ENCODE data around the gene EDC4.
"Not testable (repeated sequence)": the region's sequence is repeated elsewhere in the genome, so short reads cannot be mapped to it uniquely, and the experiment has no call there.

EDC4 gene, protein sequence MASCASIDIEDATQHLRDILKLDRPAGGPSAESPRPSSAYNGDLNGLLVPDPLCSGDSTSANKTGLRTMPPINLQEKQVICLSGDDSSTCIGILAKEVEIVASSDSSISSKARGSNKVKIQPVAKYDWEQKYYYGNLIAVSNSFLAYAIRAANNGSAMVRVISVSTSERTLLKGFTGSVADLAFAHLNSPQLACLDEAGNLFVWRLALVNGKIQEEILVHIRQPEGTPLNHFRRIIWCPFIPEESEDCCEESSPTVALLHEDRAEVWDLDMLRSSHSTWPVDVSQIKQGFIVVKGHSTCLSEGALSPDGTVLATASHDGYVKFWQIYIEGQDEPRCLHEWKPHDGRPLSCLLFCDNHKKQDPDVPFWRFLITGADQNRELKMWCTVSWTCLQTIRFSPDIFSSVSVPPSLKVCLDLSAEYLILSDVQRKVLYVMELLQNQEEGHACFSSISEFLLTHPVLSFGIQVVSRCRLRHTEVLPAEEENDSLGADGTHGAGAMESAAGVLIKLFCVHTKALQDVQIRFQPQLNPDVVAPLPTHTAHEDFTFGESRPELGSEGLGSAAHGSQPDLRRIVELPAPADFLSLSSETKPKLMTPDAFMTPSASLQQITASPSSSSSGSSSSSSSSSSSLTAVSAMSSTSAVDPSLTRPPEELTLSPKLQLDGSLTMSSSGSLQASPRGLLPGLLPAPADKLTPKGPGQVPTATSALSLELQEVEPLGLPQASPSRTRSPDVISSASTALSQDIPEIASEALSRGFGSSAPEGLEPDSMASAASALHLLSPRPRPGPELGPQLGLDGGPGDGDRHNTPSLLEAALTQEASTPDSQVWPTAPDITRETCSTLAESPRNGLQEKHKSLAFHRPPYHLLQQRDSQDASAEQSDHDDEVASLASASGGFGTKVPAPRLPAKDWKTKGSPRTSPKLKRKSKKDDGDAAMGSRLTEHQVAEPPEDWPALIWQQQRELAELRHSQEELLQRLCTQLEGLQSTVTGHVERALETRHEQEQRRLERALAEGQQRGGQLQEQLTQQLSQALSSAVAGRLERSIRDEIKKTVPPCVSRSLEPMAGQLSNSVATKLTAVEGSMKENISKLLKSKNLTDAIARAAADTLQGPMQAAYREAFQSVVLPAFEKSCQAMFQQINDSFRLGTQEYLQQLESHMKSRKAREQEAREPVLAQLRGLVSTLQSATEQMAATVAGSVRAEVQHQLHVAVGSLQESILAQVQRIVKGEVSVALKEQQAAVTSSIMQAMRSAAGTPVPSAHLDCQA (N-terminal part only)

DNA sequence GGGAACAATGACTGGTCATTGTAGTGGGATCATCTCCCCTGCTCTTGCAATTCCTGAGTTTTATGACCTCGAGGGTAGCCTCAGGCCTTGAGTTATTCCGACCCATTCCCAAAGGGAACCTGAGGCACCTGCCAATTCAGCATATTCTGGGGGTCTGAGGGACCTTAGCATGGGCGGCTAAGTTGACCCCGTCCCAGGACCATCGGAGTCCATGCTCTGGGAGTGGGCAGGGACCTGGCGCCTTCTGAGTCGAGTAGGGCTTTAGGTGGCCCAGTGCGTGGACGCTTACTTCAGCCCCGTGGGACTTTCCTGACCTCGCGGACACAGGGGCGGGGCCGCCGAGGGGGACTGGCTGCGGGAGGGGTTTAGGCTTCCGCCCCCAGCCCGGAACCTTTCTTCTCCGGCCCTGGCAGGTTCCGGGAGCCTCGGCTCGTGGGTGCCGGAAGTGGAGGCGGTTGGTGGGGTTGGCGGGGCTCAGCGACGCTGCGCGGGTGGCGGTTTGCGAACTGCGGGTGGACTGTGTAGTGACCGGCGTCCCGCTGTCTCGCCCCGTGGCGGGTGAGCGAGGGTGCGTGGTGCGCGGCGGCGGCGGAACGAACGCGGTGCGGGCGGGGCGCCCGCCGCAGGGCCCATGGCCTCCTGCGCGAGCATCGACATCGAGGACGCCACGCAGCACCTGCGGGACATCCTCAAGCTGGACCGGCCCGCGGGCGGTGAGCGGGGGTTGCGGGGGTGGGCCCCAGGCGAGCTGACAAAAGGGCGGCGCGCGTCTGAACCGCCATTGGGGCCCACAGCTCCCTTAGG lies at the start of gene EDC4:
TSS of gene EDC4 (plus strand) at position 422 of the 804 bp plus-strand sequence. CDS start at position 632, 210 bp downstream.
- no peak for FAIRE-seq

DNA sequence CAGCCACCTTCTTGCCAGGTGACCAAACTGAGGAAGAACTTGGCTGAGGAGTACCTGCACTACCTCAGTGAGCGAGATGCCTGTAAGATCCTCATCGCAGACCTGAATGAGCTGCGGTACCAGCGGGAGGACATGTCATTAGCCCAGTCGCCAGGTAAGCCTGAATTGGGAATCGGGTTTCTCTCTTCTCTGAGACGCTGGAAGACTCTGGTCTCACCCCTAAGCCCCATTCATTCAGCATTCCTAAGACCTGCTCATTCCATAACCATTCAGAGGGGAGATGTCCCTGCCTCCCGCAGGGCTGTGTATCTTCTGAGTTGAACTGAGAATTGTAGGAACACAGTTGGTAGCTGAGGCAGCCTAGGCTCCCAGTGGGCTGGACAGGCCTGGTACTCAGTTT lies 47.7 kb upstream of the EDC4 start:
- no peak for FAIRE-seq

DNA sequence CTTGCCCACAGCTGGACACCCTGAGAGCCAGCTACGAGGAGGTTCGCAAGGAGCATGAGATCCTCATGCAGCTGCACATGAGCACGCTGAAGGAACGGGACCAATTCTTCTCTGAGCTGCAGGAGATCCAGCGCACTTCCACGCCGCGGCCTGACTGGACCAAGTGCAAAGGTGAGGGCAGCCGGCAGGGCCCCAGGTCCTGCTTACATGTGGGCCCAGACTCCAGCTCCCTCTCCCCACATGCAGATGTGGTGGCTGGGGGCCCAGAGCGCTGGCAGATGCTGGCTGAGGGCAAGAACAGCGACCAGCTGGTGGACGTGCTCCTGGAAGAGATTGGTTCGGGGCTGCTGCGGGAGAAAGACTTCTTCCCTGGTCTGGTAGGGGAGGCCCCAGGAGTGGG lies 46.9 kb upstream of the EDC4 start:
- FAIRE-seq, result no peak

DNA sequence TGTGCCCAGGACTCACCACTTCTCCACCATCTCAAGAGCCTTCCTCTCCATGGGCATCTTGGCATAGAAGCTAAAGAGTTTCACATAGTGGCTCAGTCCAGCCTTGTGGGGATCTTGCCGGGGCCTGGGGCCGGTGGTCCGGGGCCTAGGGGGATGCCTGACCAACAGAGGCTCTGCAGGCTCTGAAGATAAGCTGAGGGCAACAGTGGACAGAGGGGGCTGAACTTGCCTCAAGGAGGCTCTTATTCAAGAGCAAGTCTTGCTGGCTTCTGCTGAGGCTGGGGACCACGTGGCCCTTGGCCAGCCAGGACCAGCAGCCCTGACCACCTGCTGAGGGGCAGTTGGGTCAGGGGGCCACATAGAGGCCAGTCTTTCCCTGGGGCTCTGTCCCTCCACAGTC lies 44.2 kb upstream of the EDC4 start:
- FAIRE-seq, result no peak

DNA sequence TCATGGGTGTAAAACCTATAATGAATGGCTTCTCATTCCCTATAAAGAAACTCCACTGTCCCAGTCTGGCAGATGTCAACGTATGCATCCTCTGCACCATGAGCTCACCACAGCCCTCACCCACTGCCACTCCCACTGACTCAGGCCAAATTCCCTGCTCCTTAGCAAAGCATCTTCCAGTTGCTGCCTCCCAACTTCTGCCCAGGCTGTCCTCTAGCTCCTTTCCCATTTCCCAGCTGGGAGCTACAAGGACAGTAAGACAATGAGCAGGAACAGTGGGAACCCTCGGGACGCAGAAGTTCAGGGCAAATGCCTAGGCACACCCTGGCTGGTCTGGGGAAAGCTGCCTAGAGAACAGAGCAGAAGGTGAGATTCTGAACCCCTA lies 39.8 kb upstream of the EDC4 start:
- FAIRE-seq, result no peak

DNA sequence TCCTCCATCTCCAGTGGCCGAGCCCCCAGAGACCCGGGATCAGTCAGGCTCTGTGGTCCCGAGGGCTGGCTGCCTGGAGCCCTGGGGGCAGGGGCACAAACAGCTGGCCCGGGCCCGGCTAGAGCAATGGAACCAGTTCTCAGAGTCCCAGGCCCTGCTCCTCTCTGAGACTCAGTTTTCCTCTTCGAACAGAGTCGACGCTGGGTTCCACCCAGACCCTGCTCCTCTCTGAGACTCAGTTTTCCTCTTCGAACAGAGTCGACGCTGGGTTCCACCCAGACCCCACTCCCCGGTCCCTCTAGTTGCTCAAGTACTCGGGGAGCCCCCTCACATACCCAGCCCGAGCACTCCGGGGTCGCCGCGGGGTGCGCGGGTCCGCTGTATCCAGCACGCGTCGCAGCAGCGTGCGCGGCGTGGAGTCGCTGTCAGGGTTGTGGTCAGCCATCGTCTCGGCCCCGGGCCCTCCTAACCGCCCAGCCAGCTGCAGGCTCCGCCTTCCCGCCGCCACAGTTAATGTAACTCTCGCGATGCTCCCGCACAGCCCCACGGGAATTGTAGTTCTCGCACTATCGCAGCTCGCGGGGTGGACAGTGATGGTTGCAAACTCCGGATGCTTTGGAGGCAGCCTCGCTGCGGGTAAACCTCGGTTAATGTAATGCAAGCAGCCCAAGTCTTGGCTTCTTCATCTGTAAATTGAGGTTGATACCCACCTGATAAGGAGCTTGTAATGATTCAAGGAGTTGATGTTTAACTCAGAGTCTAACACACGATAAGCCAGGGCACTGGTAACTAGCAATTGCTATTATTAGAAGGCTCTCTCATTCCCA lies 39.2 kb upstream of the EDC4 start:
- no peak for FAIRE-seq

DNA sequence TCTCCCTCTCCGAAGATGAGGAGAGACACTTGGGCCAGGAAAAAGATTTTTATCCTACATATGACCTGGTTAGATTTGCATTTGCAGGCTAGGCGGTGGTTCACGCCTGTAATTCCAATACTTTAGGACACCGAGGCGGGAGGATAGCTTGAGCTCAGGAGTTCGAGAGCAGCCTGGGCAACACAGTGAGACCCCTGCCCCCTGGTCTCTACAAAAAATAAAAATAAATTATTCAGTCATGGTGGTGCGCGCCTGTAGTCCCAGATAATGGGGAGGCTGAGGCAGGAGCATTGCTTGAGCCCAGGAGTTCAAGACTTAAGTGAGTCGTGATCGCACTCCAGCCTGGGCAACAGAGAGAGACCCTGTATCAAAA lies 38.6 kb upstream of the EDC4 start:
- FAIRE-seq, result no peak

DNA sequence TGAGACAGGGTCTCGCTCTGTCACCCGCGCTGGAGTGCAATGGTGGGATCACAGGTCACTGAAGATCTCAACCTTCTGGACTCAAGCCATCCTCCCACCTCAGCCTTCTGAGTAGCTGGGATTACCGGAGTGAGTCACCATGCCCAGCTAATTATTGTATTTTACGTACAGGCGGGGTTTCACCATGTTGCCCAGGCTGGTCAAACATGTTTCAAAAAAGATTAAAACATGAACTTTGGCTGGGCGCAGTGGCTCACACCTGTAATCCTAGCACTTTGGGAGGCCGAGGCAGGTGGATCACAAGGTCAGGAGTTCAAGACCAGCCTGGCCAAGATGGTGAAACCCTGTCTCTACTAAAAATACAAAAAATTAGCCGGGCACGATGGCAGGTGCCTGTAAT lies 35.7 kb upstream of the EDC4 start:
- not testable (repeated sequence) for FAIRE-seq

DNA sequence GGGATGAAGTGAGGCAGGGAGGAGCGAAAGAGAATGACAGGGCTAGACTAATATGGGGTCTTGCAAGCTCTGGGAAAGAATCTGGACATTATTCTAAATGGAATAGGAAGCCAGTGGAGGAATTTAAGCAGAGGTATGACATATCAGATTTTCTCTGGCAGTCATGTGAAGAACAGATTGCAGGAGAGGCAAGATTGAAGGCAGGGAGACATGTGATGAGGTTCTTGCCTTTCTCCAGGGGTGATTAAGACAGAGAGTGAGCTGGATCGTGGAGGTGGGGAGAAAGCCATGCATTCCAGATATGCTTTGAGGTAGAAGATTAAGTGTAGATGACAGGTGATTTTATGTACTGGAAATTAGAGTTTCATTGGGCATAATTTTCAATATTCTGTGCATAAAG lies 35.0 kb upstream of the EDC4 start:
- FAIRE-seq, result no peak

DNA sequence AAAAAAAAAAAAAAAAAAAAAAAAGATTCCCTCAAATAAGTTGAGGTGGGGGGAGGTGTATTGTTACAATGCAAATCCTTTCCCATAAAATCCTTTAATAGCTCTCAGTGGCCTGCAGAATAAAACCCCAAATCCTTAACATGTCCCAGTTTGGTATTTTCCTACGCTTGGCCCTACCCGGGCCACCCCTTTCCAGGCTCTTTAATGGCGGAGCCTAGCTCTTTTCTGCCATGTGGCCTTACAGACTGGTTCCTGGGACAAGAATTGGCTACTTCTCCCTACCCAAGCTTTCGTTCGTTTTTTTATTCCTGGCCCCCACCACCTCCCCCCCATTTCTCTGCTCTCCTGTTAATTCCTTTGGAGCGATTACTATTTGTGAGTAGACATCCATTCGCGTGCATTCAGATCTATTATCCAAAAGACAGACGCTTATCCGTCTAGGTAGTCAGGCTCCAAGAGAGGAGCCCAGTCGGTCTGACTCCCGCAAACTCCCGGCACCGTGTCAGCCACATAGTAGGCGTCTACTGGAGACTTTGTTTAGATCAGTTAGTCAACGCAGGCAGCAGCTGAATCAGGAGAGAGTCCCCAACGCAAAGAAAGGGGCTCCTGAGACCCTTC lies 31.5 kb upstream of the EDC4 start:
- FAIRE-seq, result no peak

DNA sequence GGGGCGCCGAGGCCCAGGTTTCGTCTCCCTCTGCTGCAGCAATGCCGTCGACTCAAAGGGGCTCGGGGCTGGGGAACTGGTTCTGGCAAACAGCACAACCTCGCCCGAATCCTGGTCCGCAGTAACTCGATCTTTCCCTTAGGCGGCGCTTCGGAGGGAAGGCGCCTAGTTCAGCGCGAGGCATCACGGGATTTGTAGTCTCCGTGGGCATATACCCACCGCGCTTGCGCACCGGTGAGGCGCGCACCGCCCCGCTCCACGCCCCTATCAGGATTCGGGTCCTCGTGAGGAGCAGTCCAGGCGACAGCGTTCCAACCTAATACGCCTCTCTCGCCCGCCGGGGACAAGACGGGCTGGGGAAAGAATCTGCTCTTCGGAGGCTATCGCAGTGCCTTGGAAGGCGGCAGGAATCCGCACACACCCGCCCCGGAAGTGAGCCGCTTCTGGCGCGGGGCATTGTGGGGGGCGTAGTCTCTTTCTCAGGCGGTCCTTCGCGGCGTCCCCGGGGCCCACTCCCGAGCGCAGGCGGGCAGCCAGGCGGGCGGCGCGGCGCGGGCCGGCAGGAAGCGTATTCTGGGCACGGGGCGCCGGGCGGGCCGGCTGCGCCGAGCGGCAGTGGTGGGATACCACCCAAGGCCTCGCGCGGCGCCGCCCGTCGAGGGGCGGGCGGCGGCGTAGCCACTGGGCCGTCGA lies 30.9 kb upstream of the EDC4 start, which contains the start of gene THAP11:
TSS of gene THAP11 (plus strand) at position 505 of the 693 bp plus-strand sequence. CDS start 235 bp downstream, outside the sequence.
- FAIRE-seq, result no peak

DNA sequence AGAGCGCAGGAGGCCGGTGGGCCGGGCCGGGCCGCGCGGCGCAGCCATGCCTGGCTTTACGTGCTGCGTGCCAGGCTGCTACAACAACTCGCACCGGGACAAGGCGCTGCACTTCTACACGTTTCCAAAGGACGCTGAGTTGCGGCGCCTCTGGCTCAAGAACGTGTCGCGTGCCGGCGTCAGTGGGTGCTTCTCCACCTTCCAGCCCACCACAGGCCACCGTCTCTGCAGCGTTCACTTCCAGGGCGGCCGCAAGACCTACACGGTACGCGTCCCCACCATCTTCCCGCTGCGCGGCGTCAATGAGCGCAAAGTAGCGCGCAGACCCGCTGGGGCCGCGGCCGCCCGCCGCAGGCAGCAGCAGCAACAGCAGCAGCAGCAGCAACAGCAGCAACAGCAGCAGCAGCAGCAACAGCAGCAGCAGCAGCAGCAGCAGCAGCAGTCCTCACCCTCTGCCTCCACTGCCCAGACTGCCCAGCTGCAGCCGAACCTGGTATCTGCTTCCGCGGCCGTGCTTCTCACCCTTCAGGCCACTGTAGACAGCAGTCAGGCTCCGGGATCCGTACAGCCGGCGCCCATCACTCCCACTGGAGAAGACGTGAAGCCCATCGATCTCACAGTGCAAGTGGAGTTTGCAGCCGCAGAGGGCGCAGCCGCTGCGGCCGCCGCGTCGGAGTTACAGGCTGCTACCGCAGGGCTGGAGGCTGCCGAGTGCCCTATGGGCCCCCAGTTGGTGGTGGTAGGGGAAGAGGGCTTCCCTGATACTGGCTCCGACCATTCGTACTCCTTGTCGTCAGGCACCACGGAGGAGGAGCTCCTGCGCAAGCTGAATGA lies 30.1 kb upstream of the EDC4 start:
- FAIRE-seq, result no peak

DNA sequence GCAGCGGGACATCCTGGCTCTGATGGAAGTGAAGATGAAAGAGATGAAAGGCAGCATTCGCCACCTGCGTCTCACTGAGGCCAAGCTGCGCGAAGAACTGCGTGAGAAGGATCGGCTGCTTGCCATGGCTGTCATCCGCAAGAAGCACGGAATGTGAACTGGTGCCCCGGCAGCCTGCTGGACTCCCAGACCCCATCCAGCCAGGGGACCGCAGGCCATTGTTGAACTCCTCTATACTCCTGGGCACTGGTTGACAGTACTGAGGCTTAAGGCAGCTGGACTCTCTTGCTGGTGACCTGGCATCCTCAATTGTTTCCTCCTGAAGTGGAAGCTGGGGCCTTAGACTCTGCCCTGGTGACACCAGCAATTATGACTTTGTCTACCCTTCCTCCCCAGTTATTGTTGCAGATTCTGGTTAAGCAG lies 29.5 kb upstream of the EDC4 start:
- no peak for FAIRE-seq

DNA sequence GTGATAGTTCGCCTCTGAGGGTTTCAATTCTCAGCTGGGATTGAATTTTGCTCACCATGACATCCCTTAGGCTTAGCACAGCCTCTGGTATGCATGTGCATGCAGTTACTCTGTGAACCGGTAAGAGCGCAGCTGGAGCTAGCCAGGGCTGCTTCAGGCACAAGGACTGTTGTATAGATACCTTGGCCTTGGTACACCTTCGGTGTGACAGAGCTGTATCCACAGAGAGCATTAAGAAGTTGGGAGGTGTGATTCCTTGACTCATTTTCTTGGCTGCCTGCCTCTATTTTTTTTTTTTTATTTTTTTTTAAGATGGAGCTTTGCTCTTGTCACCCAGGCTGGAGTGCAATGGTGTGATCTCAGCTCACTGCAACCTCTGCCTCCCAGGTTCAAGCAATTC lies 28.4 kb upstream of the EDC4 start:
- FAIRE-seq, result no peak

DNA sequence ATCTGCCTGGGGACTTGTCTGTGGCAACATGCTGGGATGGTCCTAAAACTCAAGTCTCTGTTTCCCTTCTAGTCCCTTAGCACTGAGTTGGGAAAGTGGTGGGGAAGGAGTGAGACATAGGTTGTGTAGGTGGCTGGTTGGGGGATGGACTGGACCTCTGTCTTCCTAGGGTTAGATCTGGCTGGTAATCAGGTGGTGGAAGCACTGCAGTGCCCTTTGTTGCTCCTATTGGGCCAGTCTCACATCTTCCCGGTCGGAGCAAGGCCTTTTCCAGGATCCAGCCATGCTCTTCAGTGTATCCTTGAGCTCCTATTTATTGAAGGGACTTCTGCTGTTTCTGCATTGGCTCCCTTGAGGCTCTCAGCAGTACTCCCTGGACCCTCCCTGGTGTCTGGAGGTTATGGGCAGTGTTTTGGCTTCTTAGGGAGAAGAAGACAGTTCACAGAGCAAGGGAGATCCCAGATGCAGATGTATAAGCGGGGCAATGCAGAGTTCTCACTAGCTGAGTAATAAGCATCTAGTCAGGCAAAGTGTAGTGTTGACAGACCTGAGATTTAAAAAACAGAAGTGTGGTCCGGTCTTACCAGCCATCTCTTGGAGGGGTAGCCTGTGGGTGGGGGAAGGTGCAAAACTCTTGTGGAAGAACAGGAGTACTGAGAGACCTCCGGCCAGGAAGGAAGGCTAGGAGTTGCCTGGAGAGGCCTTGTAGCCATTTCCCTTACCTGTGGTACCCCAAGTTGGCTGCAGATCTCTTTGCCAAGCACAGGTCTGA lies 27.4 kb upstream of the EDC4 start:
- FAIRE-seq, result no peak

DNA sequence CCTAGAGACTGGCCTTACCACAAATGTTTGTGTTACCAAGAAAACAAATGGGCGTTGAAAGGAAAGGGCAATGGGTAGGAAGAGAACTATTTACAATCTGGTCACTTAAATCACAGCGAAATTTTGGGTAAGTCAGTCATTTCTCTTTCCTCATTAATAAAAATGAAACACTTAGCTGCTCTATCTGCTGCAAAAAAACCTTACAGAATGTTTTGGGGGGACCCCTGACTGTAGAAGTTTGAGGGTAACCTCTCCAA lies 26.9 kb upstream of the EDC4 start:
- no peak for FAIRE-seq

DNA sequence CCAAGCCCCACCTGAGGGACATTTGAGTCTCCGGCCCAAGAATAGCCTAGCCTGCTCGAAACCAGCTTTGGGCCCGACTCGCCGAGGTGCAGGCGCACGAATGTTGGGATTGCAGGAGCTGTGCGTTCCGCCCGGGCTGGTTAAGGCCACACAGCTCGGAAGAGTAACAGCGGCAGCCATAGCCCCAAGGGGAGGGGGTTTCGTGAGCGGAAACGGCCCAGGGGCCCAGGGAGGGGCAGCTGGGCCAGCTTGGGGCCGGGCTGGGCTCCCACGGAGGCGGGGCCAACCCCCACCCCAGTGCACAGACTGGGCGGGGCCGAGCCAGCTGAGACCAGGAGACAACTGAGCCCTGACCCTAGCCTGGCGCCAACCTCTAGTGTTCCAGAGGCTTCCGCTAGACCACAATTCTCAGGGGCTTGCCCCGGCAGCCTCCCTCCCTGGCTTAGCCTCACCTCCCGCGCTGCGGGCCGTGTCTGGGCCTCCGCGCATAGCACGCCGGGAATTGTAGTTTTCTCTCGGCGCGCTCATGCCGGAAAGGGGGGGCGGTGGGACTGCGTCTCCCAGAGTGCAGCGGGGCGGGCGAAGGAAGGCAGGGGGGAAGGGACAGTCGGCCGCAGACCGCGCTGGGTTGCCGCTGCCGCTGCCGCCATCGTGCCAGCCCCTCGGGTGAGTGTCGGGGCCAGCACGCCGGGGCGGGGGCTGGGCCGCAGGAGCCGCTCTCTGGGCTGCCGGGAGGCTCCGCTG lies 26.4 kb upstream of the EDC4 start, which contains the start of gene NUTF2:
TSS of gene NUTF2 (plus strand) at position 614 of the 744 bp plus-strand sequence. CDS start 18,198 bp downstream, outside the sequence.
- FAIRE-seq, result no peak

All from colon (tissue), 2 donors.